Measurements from ENCODE around the gene HMSD.

The HMSD gene

DNA sequence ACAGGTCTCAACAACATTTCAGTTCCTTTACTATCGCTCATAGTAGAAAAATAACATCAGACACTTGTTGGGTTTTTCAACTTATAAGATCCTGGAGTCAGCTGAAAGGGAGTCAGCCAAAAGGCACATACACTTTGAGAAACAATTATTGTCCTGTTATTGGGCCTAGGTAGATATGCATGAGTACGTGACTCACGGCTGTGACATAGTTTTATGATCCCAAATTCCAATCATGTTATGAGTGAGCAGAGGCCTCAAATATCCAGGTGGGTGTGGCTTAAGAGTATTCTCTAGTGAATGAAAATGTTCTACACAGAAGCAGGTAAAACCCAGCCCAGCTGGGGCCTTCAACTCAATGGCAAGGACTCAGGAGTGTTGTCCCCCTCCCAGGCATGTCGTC is 47.9 kb downstream of the HMSD start:
- no peak for DNase-seq

DNA sequence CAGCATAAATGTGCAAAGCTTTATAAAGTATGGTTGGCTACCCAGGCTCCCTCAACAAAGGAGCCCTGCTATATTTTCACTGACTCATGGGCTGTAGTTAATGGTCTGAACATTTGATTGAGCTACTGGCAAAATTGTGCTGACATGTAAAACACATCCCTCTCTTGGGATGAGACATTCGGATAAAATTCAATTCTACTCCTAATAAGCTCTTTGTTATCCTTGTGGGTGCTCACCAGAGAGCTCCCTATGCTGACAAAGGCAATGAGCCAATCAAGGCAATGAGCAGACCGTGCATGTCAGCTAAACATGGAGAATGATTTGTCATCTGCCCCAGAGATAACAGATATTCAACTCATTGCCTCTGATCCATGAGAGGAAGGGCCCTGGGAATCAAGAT is 48.5 kb downstream of the HMSD start:
- DNase-seq = no peak

DNA sequence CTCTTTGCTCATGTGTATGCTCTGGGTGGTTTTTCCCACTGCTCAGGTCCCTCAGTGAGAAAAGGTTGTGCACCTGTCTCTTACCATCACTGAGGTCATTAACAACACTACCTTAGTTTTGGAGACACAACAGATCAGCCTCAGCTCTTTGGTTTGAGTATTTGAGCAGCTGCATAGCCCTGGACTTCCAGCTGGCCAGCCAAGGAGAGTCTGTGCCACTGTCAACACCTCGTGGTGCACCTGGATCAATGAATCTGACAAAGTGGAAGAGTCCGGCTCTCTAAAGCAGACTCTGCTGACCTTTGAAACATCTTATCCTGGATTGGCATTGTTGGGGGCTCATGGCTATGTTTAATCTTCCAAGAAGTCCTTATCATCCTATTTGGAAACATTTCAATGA is 50.8 kb downstream of the HMSD start:
- no peak for DNase-seq

DNA sequence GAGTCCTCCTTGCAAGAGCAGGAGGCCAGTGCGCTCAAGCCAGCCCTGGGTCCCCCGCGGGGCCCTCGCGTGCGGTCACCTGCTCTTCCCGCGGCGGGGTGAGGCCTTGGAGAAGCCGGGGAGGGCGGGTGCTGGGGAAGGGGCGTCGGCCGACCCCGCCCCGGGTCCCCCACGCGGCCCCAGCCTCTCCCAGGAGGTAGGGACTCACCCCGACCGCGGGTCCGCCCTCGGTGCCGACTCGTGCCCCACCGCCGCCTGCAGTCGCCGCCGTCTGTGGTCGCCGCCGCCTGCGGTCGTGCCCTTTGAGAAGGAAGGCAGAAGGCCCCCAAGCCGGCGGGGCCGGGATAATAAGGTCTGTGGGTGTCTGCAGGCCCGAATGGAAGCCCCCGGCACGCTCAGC is 53.5 kb downstream of the HMSD start:
- DNase-seq = no peak

DNA sequence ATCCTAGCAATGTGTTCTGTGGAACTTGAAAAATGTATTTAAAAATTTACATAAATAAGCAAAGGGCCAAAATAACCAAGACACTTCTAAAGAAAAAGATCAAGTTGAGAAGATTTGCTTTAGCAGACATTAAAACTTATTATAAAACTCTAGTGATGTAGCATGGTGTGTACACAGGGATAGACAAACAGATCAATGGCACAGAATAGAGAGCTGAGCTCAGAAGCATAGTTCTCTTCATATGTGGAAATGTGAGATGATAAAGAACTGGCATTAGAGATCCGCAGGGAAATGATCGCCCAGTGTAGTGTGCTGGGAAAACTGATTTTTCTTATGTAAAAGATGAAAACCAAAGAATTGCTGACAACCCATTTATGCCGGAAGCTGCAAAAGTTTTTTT is 60.2 kb downstream of the HMSD start:
- no peak for DNase-seq

Data from GOT3 (cell line).